Inflammatory macrophage treated with lipopolysaccharide for 4 hours (primary cell): Measurements from ENCODE around the gene CCL15.

Experiments
- DNase-seq: peaks from one replicate; pipeline ENCODE4 v3.0.0-alpha.2; 2020

The CCL15 gene

DNA sequence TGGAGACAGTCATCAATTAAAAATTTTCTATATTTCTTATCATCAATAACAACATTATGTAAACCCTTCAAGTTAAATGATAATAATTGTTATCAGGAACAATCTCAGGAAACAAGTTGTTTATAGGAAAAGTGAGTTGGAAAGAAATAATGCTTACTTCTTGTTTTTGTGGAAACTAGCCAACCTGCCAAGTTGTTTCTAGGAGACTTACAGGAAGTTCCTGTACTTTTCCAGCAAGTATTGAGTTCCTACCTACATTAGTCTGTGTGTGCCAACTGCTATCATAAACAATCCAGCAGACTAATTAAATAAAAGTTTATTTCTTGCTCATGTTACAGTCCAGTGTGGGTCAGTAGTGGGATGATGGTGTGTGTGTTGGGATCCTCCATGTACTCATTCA lies 13.2 kb downstream of the CCL15 start:
- no peak for DNase-seq

DNA sequence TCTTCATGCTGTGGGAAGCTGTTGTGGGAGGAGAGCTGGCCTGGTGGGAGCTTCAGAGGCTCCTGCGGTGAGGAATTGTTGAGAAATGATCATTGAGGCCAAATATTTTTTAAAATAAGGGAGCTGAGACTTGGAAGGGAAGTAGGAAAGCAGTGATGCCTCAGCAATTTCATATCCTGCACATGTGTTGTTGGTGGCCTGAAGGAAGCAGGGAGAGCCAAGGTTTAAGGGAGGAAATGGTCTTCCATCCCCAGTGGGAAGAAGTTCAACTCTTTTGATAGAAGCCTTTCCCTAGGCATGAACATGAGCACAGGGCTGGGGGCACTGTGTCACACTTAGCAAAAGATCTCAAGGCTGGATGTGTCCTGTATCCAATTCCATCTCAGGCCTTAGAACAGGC lies 14.7 kb downstream of the CCL15 start, which contains the start of gene CCL14:
Gene CCL14, minus strand, starts transcription at position 87 of the 400 bp plus-strand sequence. Its CDS starts 80 bp downstream, at position 7.
- DNase-seq, result no peak

DNA sequence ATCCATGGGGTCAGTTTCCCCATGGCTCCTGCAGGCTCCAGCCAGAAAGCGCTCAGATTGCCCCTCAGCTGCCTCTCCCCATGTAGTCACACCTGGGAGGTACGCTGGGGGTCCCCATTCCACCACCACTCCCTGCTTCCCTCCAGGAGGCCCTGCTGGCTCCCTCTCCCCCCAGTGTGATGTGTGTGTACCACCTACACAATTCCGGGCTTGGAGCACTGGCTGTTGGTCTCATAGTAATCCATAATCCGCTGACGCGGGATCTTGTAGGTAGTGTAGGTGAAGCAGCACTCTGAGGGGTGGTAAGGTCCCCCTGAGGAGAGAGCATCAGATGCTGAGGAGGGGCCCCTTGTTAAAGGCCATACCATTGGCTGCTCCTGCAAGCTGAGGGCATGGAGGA lies 17.2 kb downstream of the CCL15 start:
- DNase-seq, result no peak

DNA sequence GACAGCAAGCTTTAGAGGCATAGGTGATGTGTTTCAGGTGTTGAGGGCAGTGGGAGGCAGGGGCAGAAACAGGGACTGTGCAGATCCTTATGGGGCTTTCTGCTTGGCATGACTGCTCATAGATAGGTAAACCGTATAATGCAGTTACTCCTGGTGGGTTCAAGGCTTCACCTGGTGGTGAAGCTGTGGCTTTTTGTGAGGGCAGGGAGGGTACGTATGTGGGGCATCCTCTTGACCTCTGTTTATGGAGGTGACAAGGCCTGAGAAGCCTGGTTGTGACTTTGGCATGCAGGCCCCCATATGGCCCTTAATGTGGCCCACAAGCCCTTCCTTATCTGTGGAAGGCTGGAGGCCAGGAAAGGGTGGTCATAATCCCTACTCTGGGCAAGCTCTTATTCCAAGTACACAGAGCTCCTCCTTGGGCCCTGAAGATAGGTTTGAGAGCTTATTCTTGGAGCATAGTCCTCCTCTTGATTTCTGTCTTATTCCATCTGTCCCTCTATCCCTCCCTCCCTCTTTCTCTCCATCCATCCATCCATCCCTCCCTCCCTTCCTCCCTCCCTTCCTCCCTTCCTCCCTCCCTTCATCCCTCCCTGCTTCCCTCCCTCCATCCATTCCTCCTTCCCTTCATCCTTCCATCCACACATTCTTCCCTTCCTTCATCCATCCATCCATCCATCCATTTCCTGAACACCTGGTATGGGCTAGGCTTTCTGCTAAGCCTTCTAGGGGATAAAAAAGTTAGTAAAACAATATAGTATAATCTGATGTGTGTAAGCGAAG lies 18.8 kb downstream of the CCL15 start:
- no peak for DNase-seq

DNA sequence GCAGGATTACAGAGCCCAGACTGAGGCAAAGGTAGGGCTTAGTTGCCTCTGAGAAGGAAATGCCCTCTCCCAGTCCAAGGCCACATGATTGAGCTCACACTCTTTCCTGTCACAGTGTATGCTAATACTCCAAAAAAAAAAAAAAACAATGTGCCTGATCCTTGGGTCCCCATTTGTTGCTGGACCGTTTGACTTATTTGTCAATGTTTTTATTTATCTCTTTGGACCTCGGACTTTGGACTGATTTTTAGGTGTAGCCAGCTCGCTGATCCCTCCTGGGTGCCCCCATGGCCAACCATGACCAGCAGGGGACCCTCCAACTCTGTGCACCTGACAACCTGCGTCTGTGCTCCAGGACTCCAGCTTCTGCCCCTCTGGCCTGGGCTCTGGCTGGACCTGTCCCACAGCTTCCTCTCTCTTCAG lies 19.4 kb downstream of the CCL15 start:
- DNase-seq, result no peak

DNA sequence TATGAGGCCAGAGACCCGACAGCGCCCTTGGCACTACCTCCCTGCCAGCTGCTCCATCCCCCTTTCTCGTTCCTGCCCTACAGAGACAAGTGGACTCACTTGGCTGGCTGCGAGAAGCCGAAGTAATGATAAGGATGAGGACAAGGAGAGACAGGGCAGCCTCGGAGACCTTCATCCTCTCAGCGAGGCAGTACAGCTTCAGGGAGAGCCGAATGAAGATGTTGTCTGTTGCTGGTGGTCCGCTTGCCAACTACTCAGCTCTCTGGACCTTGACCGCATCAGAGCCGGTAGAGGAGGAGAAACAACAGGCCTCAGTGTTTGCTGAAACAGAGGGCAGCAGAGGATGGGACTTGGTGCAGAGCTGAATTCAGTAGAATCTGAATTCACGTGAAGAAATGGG lies 20.1 kb downstream of the CCL15 start, which contains the start of gene CCL16:
Gene CCL16, minus strand, starts transcription at position 252 of the 400 bp plus-strand sequence. Its CDS starts 77 bp downstream, at position 175.
- no peak for DNase-seq

DNA sequence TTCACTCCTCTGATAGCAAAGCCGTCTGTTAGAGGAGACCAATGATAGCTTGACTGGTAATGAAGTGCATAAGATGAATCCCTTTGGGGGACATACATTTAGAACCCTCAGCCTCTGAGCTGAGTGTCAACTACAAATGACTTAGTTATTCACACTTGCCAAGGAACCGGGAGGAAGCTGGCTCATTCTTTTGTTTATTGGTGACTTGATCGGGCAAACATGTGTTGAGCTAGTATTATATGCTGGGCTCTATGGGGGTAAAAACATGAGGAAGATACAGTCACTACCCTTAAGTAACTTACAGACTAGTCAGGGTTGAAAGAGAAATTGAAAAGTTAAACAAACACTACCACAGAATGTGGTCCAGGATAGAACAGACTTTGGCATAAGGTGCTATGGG lies 23.0 kb downstream of the CCL15 start:
- no peak for DNase-seq

DNA sequence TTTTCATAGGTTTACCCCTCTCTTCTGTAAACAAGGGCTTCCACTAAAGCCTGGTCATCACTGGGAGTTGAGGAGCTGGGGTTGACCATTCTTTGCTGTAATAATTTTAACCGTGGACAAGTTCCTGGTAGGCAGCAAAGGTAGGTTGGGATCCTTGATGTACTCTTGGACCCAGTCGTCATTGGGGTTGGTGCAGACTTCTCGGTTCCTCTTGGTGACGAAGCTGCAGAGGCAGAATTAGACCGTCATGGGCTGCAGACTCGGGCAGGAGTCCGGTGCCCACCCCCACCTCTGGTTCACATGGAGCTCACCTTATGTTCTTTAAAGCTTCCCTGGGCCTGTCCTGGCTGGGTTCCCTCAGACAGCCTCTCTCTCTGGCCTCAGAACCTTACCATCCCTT lies 23.8 kb downstream of the CCL15 start:
- DNase-seq, result no peak

DNA sequence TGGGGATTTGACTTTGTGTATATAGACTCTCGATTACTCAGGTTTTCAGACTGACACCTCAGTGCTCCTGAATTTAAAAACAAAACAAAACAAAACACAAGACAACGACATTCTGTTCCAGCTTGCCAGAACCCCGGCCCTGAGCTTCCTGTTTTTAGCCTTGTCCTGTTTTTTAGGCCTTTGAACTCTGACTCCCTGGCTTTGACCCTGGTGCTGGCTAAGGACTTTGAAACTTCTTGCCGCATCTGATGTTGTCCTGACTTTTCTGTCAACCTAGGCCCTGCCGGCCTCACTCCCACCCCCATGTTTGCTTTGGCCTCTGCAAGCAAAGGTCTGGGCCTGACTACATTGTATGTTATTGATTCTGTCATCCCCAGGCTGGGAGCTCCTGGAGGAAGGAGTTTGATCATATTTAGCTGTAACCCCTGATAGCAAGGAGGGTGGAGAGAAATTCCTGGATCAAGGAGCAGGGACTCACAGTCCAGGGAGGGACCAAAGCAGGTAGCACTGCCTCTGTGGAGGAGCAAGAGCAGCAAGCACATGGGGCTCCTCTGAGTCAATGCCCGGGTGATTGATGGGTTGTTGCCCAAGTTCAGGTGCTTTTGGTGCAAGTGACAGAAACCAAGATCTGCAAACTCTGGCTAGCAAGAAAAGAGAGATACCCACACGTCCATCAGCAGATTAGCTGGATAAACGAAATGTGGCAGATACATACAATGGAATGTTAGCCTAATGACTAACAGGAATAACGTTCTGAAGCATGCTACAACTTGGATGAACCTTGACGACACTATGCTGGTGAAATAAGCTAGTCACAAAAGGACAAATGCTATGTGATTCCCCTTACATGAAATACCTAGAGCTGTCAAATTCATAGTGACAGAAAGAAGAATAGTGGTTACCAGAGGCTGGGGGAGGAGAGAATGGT lies 27.8 kb downstream of the CCL15 start:
- no peak for DNase-seq

DNA sequence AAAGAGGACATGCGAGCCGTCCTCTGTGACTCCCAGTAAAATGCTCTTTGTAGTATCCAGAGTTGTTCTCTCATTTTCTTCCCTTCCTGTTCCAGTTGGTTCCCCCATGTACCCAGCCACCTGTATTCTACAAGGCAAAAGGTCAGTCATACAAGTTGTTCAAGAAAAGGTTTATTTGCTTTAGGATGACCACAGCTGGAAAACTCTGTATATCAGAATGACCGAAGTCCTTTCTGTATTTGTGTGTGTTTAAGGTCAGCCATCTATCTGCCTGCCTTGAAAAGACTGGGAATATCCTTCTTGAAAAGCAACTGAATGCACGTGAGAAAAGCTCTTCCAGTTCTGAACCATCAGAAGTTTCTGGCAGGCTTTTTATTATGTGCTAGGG lies 28.4 kb downstream of the CCL15 start:
- no peak for DNase-seq

DNA sequence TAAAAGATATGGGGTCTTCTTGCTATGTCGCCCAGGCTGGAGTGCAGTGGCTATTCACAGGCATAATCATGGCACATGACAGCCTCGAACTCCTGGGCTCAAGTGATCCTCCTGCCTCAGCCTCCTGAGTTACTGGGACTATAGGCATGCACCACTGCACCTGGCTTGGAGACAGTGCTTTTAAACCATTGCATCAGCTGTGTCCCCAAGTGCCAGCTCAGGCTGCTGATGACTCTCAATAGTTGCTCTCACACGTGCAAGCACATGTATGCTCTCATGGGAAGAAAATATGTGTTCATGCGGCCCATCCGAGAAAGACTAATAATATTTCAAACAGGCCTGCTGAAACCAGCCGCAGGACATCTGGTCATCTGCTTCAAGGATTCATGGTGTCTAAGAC lies 28.8 kb downstream of the CCL15 start:
- DNase-seq, result no peak

DNA sequence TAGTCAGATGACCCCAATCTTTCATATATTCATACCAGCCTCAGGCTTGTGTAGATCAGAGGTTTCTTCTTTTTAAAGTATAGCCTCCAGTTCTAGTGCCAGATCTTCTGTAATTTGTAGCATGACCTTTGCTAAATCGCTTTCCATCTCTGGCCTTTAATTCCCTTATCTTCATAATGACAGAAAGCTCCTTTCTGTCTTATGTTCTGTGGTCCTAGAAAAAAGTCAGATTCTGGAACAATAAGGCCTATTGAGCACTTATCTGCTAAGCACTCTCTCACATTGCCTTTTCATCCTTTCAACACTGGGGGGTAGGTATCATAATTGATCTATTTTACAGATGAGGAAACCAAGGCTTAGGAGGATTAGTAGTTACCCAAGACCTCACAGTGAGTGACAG lies 29.3 kb downstream of the CCL15 start:
- no peak for DNase-seq

DNA sequence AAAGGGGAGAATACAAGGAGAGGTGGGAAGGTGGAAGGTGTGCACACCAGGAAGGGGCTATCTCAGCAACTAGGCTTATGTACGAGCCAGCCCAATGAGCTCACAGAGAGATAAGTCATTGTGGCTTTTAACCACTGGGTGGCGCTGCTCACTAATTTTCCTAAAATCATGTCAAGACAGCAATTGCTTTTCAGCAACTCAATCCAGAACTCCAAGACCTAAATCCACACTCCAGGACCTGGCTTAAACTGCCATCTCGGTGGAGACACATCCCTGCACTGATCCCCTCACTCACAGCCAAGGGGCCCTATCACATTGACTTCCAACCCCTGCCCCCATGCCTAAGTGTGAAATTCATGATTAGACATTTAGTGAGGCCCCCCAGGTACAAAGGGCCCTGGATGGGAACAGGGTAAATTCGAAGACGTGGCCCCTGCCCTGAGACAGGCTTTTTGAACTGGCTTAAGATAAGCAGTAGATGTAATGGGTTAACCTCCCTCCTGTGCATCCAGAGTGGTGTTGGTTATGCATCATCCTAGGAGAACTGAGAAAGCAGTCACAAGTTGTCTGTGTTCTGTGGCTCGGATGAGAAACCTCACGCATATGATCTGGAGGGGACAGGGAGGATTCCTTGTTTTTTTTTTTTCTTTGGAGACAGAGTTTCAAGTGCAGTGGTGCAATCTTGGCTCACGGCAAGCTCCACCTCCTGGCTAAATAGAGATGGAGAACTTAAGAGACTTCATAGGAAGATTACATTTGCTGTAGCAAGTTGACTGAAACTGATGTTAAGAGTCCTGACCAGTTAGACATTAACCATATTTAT lies 31.6 kb downstream of the CCL15 start:
- peak; percentile 81 for DNase-seq

DNA sequence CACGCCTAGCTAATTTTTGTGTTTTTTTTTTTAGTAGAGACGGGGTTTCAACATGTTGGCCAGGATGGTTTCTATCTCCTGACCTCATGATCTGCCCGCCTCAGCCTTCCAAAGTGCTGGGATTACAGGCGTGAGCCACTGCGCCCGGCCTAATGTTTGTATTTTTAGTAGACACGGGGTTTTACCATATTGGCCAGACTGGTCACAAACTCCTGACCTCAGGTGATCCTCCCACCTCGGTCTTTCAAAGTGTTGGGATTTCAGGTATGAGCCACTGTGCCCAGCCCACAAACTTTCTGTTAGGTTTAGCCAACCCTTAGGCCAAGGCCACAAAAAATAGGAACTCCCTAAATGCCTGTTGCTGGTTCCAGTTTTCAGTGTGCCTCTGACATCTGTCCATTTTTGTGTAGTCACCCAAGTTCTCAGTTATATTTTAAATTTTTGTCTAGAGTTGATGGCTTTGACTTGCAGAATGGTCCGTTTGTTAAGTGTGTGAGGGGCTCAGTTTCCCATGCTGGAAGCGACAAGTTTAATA lies 32.8 kb downstream of the CCL15 start:
- no peak for DNase-seq

DNA sequence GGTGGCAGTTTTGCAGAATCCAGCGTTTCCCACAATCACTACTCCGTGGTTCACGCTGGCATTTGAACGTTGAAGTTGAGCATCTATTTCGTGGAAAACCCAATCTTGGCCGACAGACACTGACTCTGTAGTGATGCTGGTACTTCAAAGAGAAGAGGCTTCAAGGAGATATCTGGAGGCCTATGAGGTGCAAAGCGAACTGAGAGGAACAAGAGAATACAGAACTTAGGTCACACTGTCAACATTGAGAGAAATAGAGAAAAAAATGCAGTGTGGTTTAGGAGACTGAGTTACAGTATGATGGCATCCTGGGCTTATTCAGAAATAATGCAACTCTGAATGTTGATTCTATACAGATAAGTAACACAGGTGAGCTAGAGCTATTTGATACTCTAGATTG lies 36.1 kb downstream of the CCL15 start:
- no peak for DNase-seq

DNA sequence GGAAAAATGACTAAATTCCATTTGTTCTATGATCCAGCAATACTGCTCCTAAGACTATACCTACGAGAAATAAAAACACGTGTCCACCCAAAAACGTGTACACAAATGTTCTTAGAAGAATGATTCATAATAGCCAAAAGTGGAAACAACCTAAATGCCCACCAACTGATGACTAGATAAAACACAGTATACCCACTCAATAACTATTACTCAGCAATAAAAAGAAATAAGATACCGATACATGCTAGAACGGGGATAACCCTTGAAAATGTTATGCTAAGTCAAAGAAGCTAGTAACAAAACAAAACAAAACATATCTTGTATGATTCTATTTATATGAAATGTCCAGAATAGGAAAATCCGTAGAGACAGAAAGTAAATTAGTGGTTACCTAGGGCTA lies 37.7 kb downstream of the CCL15 start:
- DNase-seq, result no peak

DNA sequence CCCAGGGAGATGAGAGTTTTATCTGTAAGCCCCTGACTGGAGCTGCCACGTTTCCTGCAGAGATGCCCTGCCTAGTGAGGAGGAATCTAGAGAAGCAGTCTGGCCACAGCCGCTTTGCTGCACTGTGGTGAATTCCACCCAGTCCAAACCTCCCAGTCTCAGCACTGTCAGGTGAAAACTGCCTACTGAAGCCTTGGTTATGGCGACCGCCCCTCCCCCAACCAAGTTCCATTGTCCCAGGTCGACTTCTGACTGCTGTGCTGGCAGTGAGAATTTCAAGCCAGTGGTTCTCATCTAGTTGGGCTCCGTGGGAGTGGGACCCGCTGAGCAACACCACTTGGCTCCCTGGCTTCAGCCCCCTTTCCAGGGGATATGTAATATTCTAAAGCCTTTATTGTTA lies 47.6 kb downstream of the CCL15 start:
- DNase-seq, result no peak

DNA sequence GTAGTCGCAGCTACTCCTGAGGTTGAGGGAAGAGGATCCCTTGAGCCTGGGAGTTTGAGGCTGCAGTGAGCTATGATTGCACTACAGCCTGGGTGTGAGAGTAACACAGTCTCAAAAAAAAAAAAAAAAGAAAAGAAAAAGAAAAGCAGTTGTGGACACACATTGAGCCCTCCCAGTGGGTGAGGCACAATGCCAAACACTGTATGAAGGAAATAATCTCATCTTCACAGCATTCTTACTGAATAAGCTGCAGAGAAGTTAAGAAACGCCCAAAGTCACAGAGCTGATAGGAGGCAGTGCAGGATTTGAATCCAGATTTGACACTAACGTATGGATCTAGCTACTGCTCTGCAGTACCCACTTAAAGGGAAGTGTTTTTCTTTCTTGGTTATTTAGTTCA lies 52.0 kb downstream of the CCL15 start:
- DNase-seq, result no peak

DNA sequence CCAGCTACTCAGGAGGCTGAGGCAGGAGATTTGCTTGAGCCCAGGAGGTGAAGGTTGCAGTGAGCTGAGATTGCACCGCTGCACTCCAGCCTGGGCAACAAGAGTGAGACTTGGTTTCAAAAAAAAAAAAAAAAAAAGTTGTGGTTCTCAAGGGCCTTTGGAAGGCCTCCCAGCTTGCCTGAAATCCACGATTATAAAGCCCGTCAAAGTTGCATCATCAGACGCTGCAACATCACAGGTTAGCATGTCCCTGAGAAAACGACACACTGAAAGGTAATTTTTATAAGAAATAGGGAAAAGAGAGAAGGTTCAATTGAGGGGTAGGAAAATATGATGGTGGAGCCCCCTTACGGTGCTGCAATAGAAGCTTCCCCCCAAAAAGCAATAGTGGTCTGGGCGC lies 53.3 kb downstream of the CCL15 start:
- no peak for DNase-seq
